Activated naive CD8-positive, alpha-beta T cell treated with anti-CD3 and anti-CD28 coated beads for 36 hours (primary cell): Measurements from ENCODE around the gene CRISPLD2. TPM values are rescaled to one million over a fixed set of nuclear protein-coding genes. Genes with fewer than 3 reads are reported as not detected.

Experiments used
- DNase-seq: peaks from one replicate; pipeline ENCODE4 v3.0.0; 2021
- H3K27ac Mint-ChIP-seq: one replicate; pipeline ENCODE4 v1.8.0; 2022; ENCODE audit warnings: mild to moderate bottlenecking, moderate library complexity, mixed read lengths
- H3K27me3 Mint-ChIP-seq: one replicate; pipeline ENCODE4 v1.8.0; 2022; ENCODE audit warnings: mild to moderate bottlenecking, mixed read lengths
- H3K36me3 Mint-ChIP-seq: one replicate; pipeline ENCODE4 v1.8.0; 2021; ENCODE audit warnings: mild to moderate bottlenecking, mixed read lengths
- H3K4me1 Mint-ChIP-seq: one replicate; pipeline ENCODE4 v1.8.0; 2021; ENCODE audit warnings: mixed read lengths
- H3K4me3 Mint-ChIP-seq: one replicate; pipeline ENCODE4 v1.8.0; 2022; ENCODE audit warnings: mild to moderate bottlenecking, moderate library complexity, mixed read lengths
- H3K9me3 Mint-ChIP-seq: one replicate; pipeline ENCODE4 v1.8.0; 2022; ENCODE audit warnings: mixed read lengths
- total RNA-seq, 2 experiments: library from RNA; stranded (reverse); gene quantifications; one replicate each; pipeline ENCODE4 v1.2.3, GENCODE V29; 2021

CRISPLD2 gene
- total RNA-seq, 2 experiments from 2014 or later = not detected

DNA sequence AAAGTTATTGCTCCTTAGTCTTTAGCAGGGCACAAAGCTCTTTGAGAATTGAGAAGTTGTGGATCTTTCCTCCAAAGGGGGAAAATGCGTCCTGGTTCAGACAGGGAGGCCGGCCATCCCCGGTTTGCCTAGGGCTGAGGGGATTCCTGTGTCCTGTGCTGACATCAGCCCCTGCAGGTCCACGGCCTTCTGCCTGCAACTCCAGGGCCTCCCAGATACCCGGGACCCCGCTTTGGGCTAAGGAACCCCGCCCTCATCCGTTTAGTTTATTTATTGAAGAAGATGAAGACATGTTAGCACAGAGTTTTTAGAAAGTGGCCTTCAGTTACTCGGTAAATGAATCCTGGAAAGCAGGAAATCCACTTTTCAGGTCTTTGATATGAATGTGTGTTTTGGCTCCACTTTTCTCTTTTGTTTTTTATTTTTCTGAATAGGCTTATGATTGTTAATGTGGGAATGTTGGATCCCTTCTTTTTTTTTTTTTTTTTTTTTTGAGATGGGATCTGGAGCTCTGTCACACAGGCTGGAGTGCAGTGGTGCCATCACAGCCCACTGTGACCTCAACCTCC, 65.6 kb downstream of the CRISPLD2 start:
- H3K27ac Mint-ChIP-seq = no peak overlapping the region
- peaks cover 2% of the 10 kb centered on the region for H3K4me1 Mint-ChIP-seq
- H3K27me3 Mint-ChIP-seq = peaks cover 27% of the 10 kb centered on the region
- no peak for DNase-seq
- H3K36me3 Mint-ChIP-seq = no peaks in the 10 kb centered on the region
- H3K4me3 Mint-ChIP-seq = no peak overlapping the region
- H3K9me3 Mint-ChIP-seq = no peaks in the 10 kb centered on the region

DNA sequence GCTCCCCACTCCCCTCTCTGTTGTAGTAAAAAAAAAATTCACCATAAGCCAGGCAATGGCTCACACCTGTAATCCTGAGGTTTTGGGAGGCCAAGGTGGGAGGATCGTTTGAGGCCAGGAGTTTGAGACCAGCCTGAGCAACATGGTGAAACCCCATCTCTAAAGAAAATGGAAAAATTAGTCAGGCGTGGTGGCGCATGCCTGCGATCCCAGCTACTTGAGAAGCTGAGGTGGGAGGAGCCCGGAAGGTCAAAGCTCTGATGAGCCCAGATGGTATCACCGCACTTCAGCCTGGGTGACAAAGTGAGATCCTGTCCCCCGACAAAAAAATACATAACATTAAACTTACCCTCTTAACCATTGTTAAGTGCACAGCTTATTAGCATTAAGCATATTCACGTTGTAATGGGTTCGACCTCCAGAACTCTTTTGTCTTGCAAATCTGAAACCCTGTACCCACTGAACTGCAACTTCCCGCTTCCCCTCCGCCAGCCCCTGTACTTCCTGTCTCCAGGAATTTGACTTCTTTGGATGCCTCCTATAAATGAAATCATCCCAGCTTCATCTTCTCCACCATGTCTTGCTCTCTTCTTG, 66.8 kb downstream of the CRISPLD2 start:
- Mint-ChIP-seq H3K9me3 (no peaks in the 10 kb centered on the region), H3K4me1 (peaks cover 2% of the 10 kb centered on the region), H3K27ac (no peak overlapping the region), H3K36me3 (no peaks in the 10 kb centered on the region), H3K27me3 (peaks cover 31% of the 10 kb centered on the region), H3K4me3 (no peak overlapping the region)
- no peak for DNase-seq

DNA sequence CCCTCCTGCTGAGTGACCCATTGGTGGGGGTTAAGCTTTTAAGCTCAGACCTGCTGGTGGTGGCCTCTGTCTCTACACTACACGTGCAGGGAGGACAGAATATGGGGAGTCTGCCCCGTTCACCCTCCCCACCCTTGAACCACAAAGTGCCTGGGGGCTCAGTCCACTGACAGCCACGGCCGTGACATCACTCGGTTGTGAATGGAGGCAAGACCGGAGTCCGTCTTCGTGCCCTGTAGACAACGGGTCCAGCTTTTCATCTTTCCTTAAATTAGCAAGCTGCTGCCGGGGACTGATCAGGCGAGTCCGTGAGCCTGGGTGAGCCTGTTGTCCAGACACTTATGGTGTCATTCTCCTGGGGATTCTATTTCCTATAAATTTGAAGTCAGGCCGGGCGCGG, 67.4 kb downstream of the CRISPLD2 start:
- H3K9me3 Mint-ChIP-seq = no peaks in the 10 kb centered on the region
- no peak overlapping the region for H3K4me3 Mint-ChIP-seq
- no peaks in the 10 kb centered on the region for H3K36me3 Mint-ChIP-seq
- peaks cover 31% of the 10 kb centered on the region for H3K27me3 Mint-ChIP-seq
- DNase-seq = no peak
- H3K4me1 Mint-ChIP-seq = peaks cover 2% of the 10 kb centered on the region
- H3K27ac Mint-ChIP-seq = no peak overlapping the region

DNA sequence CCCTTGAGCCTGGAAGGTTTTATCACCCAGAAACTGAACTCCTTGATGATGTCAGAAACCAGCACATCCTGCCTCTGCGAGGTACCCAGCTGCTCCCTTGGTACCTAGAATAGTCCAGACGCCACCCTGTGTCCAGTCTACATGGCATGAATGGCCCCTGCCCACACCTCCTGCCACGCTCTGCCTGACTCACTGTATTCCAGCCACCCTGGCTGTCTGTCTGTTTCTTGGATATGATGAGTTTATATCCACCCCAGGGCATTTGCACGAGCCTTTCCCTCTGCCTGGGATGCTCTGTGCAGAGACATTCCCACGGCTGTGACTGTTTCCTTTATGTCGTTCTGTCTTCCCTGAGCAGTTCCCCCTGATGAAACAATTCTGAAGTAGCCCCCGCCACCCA, 68.7 kb downstream of the CRISPLD2 start:
- no peak overlapping the region for H3K4me3 Mint-ChIP-seq
- no peaks in the 10 kb centered on the region for H3K9me3 Mint-ChIP-seq
- DNase-seq = no peak
- H3K4me1 Mint-ChIP-seq = peaks cover 2% of the 10 kb centered on the region
- no peak overlapping the region for H3K27ac Mint-ChIP-seq
- H3K36me3 Mint-ChIP-seq = no peaks in the 10 kb centered on the region
- H3K27me3 Mint-ChIP-seq = peaks cover 36% of the 10 kb centered on the region

DNA sequence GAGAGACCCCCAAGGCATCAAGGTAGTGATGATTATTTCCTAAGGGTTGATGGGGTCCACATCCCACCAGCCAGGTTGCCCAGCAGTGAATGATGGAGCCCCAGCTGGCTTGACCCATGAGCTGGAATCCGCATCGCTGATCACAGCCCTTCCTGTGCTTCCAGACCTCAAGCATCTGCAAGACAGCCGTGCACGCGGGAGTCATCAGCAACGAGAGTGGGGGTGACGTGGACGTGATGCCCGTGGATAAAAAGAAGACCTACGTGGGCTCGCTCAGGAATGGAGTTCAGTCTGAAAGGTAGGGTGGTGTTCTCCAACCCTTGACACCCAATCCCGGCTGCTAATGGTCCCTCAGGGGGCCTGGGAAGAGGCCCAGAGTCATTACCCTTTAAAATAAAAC, 69.3 kb downstream of the CRISPLD2 start:
- DNase-seq = no peak
- peaks cover 35% of the 10 kb centered on the region for H3K27me3 Mint-ChIP-seq
- H3K4me1 Mint-ChIP-seq = peaks cover 2% of the 10 kb centered on the region
- no peaks in the 10 kb centered on the region for H3K36me3 Mint-ChIP-seq
- H3K9me3 Mint-ChIP-seq = no peaks in the 10 kb centered on the region
- H3K27ac Mint-ChIP-seq = no peak overlapping the region
- no peak overlapping the region for H3K4me3 Mint-ChIP-seq

DNA sequence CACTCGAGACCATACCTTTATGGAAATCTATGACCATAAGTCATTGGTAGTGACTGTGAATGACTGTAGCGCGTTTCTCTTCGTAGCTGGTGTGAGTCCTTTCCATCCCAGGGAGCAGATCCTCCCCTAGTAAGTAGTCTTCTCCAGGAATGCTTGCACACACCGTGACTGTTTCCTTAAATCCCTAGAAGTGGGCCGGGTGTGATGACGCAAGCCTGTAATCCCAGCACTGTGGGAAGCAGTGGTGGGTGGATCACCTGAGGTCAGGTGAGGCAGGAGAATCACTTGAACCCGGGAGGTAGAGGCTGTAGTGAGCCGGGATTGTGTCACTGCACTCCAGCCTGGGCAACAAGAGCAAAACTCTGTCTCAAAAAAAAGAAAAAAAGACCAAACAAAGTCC, 70.6 kb downstream of the CRISPLD2 start:
- Mint-ChIP-seq H3K27me3 (peaks cover 25% of the 10 kb centered on the region), H3K36me3 (no peaks in the 10 kb centered on the region), H3K9me3 (no peaks in the 10 kb centered on the region), H3K4me3 (no peak overlapping the region), H3K4me1 (no peaks in the 10 kb centered on the region), H3K27ac (no peak overlapping the region)
- no peak for DNase-seq

DNA sequence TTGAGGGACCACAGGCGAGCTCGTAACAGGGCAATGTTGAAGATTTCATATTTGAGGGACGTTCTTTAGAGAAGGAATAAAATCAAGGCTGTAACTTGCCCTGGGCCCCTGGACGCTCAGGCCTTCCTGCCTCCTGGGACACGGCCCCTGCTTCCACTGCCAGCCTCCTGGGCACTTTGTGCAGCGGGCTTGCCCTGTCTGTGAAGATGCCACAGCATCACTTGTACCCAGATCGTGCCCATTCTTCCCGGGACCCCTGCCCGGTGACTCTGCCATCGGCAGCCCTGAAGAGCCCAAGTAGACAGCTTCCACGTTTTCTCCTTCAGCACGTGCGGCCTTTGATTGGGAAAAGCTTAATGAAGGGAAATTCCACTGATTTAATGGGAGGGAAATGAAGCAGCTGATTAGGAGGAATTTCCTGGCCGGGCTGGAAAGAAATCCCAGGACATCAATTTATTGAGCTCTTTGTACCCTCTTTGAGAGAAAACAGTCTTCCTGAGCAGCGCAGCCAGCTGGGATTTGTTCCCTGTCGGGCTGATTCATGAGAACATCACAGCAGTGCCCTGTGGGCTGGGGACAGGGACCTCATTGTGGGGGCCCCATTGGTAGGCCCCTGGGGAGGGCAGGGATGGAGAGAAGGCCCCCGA, 71.5 kb downstream of the CRISPLD2 start:
- H3K36me3 Mint-ChIP-seq = no peaks in the 10 kb centered on the region
- H3K4me3 Mint-ChIP-seq = no peak overlapping the region
- peaks cover 22% of the 10 kb centered on the region for H3K27me3 Mint-ChIP-seq
- H3K27ac Mint-ChIP-seq = no peak overlapping the region
- DNase-seq = no peak
- no peaks in the 10 kb centered on the region for H3K4me1 Mint-ChIP-seq
- H3K9me3 Mint-ChIP-seq = no peaks in the 10 kb centered on the region

DNA sequence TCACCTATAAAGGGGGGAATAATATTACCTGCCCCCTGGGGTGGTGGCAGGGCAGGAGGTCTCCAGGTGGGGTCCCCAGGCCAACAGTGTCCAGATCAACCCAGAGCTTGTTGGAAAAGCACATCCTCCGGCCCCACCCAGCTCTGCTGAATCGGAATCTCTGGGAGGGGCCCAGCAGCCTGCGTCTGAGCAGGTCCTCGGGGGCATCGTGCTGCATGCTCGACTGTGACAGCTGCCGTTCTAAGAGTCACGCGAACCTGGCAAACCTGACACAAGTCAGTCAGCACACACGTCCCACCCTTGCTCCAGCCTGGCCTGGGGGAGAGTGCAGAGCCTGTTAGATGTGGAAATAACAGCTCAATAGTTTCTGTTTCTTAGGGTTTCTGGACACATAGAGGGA, 72.3 kb downstream of the CRISPLD2 start:
- H3K4me1 Mint-ChIP-seq = no peaks in the 10 kb centered on the region
- DNase-seq = no peak
- no peak overlapping the region for H3K4me3 Mint-ChIP-seq
- H3K27ac Mint-ChIP-seq = no peak overlapping the region
- H3K36me3 Mint-ChIP-seq = no peaks in the 10 kb centered on the region
- H3K27me3 Mint-ChIP-seq = peaks cover 18% of the 10 kb centered on the region
- H3K9me3 Mint-ChIP-seq = no peaks in the 10 kb centered on the region

DNA sequence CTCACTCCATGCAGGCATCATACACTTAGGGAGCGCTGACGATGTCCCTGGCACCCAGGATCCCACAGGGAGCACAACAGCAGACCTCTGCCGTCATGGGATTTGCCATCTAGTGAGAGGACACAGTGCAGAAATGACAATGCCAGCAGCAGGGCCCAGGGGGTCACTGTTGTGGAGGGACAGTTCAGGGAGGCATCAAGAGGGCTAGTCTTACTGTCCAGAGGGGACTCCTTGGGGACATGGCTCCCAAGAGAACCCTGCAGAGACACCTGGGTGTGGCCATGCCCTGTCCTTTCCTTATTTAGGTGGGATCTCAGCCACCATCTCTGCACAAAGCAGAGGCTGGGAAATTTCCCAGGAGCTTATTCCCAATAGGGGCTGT, 73.7 kb downstream of the CRISPLD2 start:
- Mint-ChIP-seq H3K27me3 (peaks cover 13% of the 10 kb centered on the region), H3K4me1 (peaks cover 3% of the 10 kb centered on the region), H3K36me3 (no peaks in the 10 kb centered on the region), H3K9me3 (no peaks in the 10 kb centered on the region), H3K4me3 (no peak overlapping the region), H3K27ac (no peak overlapping the region)
- DNase-seq = no peak

DNA sequence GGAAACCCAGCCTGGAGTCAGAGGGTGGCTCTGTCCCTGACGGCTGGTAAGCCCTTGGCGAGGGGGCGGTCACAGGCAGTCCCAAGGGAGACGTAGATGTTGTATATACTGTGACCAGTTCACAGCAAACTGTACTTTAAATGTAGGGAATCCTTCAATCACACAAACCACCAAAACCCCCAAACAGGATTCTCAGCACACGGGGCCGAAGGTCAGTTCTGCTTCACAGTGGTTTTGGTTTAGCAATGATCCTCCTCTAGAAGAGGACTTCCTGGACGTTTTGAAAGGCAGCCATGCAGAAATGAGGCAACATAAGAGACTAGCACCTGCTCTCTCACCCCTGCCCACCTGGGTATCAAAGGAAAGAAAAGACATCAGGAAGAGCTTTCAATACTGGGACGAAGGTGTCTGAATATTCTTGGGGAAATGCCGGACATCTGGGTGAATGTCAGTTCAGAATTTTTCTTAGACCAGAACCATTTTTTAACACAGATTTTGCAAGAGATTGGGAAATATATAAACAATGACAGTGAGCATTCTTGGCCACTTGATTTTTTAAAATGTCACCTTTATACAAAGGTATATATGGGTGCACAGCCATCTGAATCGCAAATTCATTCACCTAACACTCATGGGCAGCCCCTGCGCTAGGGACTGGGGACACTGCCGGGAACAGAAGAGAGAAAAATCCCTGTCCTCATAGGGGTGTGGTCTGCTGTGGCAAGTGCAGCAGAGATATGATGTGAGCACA, 74.2 kb downstream of the CRISPLD2 start:
- Mint-ChIP-seq H3K27ac (no peak overlapping the region), H3K36me3 (no peaks in the 10 kb centered on the region), H3K4me1 (peaks cover 3% of the 10 kb centered on the region), H3K4me3 (no peak overlapping the region), H3K27me3 (peaks cover 13% of the 10 kb centered on the region), H3K9me3 (no peaks in the 10 kb centered on the region)
- DNase-seq = no peak

DNA sequence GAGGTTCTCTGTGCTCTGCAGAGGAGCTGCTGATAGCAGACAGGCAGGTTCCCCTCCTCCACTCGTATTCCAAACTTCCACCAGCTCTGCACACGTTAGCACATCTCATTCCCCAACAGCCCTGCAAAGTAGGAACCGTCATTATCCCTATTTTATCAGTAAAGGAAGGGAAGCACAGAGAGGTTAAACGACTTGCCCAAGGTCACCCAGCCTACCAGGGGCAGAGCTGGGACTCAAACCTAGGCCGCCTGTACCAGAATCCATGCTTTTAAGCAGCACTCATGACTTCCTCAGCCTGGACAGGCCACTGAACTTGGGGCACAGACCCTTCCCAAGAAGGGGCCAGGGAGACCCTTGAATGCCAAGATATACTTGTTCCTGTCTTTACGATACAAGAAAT, 75.2 kb downstream of the CRISPLD2 start:
- H3K27me3 Mint-ChIP-seq = peaks cover 13% of the 10 kb centered on the region
- no peak overlapping the region for H3K27ac Mint-ChIP-seq
- no peak overlapping the region for H3K4me3 Mint-ChIP-seq
- no peaks in the 10 kb centered on the region for H3K36me3 Mint-ChIP-seq
- no peaks in the 10 kb centered on the region for H3K9me3 Mint-ChIP-seq
- H3K4me1 Mint-ChIP-seq = peaks cover 3% of the 10 kb centered on the region
- DNase-seq = no peak

DNA sequence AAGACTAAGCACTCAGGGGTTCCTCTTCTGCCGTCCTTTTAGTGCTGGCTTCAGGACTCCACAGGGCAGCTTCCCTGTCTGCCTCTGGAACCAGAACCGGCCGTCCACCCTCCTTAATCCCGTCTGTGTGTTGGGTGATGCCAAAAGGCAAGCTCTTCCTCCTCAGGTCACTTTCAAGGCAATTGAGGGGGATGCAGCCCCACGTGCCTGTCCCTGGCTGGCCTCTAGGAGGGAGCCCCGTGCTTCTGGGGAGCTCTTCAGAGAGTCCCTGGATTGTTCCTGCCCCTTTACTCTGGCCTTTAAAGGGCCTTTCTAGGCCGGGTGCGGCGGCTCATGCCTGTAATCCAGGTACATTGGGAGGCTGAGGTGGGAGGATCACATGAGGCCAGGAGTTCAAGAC, 77.1 kb downstream of the CRISPLD2 start:
- no peak for DNase-seq
- H3K9me3 Mint-ChIP-seq = no peaks in the 10 kb centered on the region
- no peaks in the 10 kb centered on the region for H3K36me3 Mint-ChIP-seq
- H3K4me1 Mint-ChIP-seq = peaks cover 3% of the 10 kb centered on the region
- H3K4me3 Mint-ChIP-seq = no peak overlapping the region
- peaks cover 13% of the 10 kb centered on the region for H3K27me3 Mint-ChIP-seq
- no peak overlapping the region for H3K27ac Mint-ChIP-seq

DNA sequence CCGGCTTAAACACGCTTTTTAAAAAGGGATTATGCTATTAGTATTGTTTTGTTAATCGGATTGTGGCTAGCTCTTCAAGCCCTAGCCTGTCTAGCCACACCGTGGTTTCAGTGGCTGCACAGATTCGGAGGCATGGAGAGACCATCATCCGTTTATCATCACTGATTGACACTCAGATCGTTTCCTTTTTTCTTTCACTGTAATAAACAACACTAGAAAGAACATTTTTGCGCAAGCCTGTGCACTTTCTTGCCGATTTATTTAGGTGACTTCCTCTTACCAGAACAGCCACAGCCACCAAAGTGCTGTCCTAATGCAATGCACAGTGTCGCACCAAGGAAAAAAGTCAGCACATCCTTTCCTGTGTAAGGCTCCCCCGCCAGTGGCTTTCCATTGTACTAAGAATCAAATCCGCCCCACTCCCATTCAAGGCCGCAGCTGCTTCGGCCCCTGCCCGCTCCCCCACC, 78.2 kb downstream of the CRISPLD2 start:
- Mint-ChIP-seq H3K9me3 (no peaks in the 10 kb centered on the region), H3K4me1 (peaks cover 3% of the 10 kb centered on the region), H3K36me3 (no peaks in the 10 kb centered on the region), H3K4me3 (no peak overlapping the region), H3K27ac (no peak overlapping the region), H3K27me3 (peaks cover 8% of the 10 kb centered on the region)
- no peak for DNase-seq

DNA sequence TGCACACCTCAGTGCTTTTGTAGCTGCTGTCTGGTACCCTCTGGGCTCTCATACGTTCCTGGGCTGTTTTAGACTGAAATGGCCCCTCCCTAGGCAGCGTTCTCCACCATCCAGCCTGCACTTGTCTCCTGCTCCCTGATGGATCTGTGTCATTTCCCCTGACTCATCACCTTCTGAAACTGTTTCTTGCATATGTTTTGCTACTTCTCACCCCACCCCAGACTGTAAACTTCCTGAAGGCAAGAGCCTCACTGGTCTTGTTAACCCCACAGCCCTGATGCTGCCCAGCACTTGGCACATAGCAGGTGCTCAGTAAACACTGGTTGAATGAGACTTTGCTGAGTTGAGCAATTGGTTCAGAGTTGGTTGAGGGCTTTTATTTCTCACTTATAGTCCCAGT, 78.7 kb downstream of the CRISPLD2 start:
- DNase-seq = no peak
- Mint-ChIP-seq H3K36me3 (no peaks in the 10 kb centered on the region), H3K4me1 (peaks cover 3% of the 10 kb centered on the region), H3K27me3 (peaks cover 7% of the 10 kb centered on the region), H3K4me3 (no peak overlapping the region), H3K9me3 (no peaks in the 10 kb centered on the region), H3K27ac (no peak overlapping the region)

DNA sequence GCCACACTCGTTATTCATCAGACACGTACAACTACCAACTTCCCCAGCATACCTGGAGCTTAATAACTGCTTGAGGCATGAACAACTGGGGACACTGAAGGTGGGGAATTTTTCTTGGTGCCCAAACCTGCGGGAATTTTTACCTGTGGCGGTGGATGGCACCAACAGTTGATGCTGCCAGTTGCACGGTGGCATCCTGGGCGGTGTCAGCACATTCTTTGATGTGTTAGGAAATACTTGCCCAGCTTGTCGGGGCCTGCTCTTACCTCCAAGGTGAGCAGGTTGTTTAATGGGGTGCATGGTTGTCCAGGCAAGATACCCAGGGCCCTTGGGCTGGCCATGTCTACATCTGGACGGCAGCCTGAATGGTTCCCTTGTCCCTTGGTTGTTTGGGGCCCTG, 79.6 kb downstream of the CRISPLD2 start:
- no peak overlapping the region for H3K27ac Mint-ChIP-seq
- H3K27me3 Mint-ChIP-seq = peaks cover 7% of the 10 kb centered on the region
- H3K4me1 Mint-ChIP-seq = peaks cover 3% of the 10 kb centered on the region
- no peaks in the 10 kb centered on the region for H3K36me3 Mint-ChIP-seq
- DNase-seq = no peak
- no peak overlapping the region for H3K4me3 Mint-ChIP-seq
- H3K9me3 Mint-ChIP-seq = no peaks in the 10 kb centered on the region
